GM12878 (cell line): ENCODE data around the gene NUFIP1. TPM values are rescaled to one million over a fixed set of nuclear protein-coding genes. Genes with fewer than 3 reads are reported as not detected.
A peak's percentile ranks its signal among the peaks of the same experiment; 100 is the strongest.

Source experiments
- ATAC-seq: fragments of 200-7000 bp; cut with Tn5 transposase; 3 replicates; pipeline ENCODE4 v1.9.1; 2020; ENCODE audit warnings: mild to moderate bottlenecking, moderate library complexity
- BruUV-seq: library from RNA; stranded (reverse); fragments of 400-500 nt; replicated peaks from 2 replicates; lab custom pipeline; 2021; lab: Mats Ljungman, UMichigan
- CTCF ChIA-PET: fragments of 300-600 bp; sonication (Branson Sonifier 250); formaldehyde crosslinking; extraction: SDS; loops from one replicate; lab custom pipeline; 2021; ENCODE audit warnings: inconsistent platforms; lab: Yijun Ruan, JAX
- POLR2A ChIA-PET: fragments of 350-600 bp; formaldehyde crosslinking; extraction: SDS; loops from one replicate; lab custom pipeline; 2021; ENCODE audit warnings: inconsistent platforms; lab: Charles Lee
- RAD21 ChIA-PET: fragments of 300-600 bp; sonication (Branson Sonifier 250); formaldehyde crosslinking; loops from one replicate; lab custom pipeline; 2023; ENCODE audit warnings: antibody characterized with exemption; ENCODE audit not compliant: unreplicated experiment; lab: Charles Lee
- SMC1A ChIA-PET: fragments of 300-600 bp; sonication (Branson Sonifier 250); formaldehyde crosslinking; loops from one replicate; lab custom pipeline; 2023; ENCODE audit not compliant: unreplicated experiment, uncharacterized antibody; lab: Charles Lee
- DNase-seq: peaks from one replicate; pipeline ENCODE4 v3.0.0-alpha.2; 2011; ENCODE audit warnings: low read depth, low spot score
- FAIRE-seq: peaks from 3 replicates; lab custom pipeline; 2011; peaks lifted over from hg19 to GRCh38; lab: Jason Lieb, UNC
- H2AFZ ChIP-seq: 2 replicates; pipeline ENCODE4 v1.6.0; 2011; ENCODE audit warnings: low read depth, low read length, control low read depth; ENCODE audit not compliant: control insufficient read depth
- H3K27ac ChIP-seq: 2 replicates; pipeline ENCODE4 v1.5.1; 2011; ENCODE audit warnings: control low read depth; ENCODE audit not compliant: control insufficient read depth, insufficient read depth
- H3K27me3 ChIP-seq, 2 experiments: replicated peaks in 1 of 2; 2 replicates each; pipeline versions ENCODE4 v1.6.0 to v1.6.1; 2011; ENCODE audit warnings: low read length in 1 of 2; ENCODE audit not compliant: control insufficient read depth in 2 of 2, insufficient read depth in 2 of 2
- H3K36me3 ChIP-seq, 2 experiments: 2 replicates each; pipeline ENCODE4 v1.5.1; 2011; ENCODE audit warnings: low read length in 1 of 2; ENCODE audit not compliant: control insufficient read depth in 2 of 2, insufficient read depth in 2 of 2
- H3K4me1 ChIP-seq: 2 replicates; pipeline ENCODE4 v1.6.1; 2011; ENCODE audit warnings: mild to moderate bottlenecking, low read length, moderate library complexity, mixed read lengths; ENCODE audit not compliant: control insufficient read depth, insufficient read depth
- H3K4me2 ChIP-seq: 2 replicates; pipeline ENCODE4 v1.6.0; 2011; ENCODE audit warnings: control low read depth; ENCODE audit not compliant: control insufficient read depth, insufficient read depth
- H3K4me3 ChIP-seq: fragments of 200-600 bp; sonication (generic); 2 replicates; pipeline ENCODE4 v1.5.1; 2016
- H3K79me2 ChIP-seq: 2 replicates; pipeline ENCODE4 v1.6.0; 2011; ENCODE audit warnings: low read length; ENCODE audit not compliant: control insufficient read depth, insufficient read depth
- H3K9ac ChIP-seq: 2 replicates; pipeline ENCODE4 v1.8.0; 2011; ENCODE audit warnings: low read length, control low read depth, mixed read lengths; ENCODE audit not compliant: control insufficient read depth, insufficient read depth
- H3K9me3 ChIP-seq: replicated peaks from 3 replicates; pipeline ENCODE4 v1.5.1; 2011; ENCODE audit warnings: mild to moderate bottlenecking, low read length; ENCODE audit not compliant: control insufficient read depth, insufficient read depth
- H4K20me1 ChIP-seq: 2 replicates; pipeline ENCODE4 v1.6.0; 2011; ENCODE audit not compliant: control insufficient read depth, insufficient read depth
- ATF3 ChIP-seq: IDR thresholded peaks from 2 replicates; pipeline ENCODE4 v1.6.1; 2011; ENCODE audit warnings: low read depth, mild to moderate bottlenecking, low read length, moderate library complexity, borderline replicate concordance; ENCODE audit errors: extremely low read depth
- ATF7 ChIP-seq: fragments of 450-650 bp; IDR thresholded peaks from 2 replicates; pipeline ENCODE4 v1.6.1; 2016; ENCODE audit warnings: low read depth, mild to moderate bottlenecking
- EED ChIP-seq: sonication (generic); IDR thresholded peaks from 2 replicates; pipeline ENCODE4 v1.6.1; 2016; ENCODE audit warnings: antibody characterized with exemption, low read depth
- PAX5 ChIP-seq: IDR thresholded peaks from 2 replicates; pipeline ENCODE4 v1.6.1; 2011; ENCODE audit warnings: low read depth, low read length, borderline replicate concordance
- RUNX3 ChIP-seq: IDR thresholded peaks from 2 replicates; pipeline ENCODE4 v1.6.1; 2012; ENCODE audit warnings: low read length, inconsistent platforms
- ZBED1 ChIP-seq: IDR thresholded peaks from 2 replicates; pipeline ENCODE4 v1.6.1; 2016; ENCODE audit warnings: borderline replicate concordance
- ZNF384 ChIP-seq: IDR thresholded peaks from 2 replicates; pipeline ENCODE4 v1.6.1; 2012; ENCODE audit warnings: low read depth, mild to moderate bottlenecking, low read length, improper control_type of control experiment, borderline replicate concordance
- ZNF592 ChIP-seq: fragments of 450-650 bp; IDR thresholded peaks from 2 replicates; pipeline ENCODE4 v1.6.1; 2017; ENCODE audit warnings: mild to moderate bottlenecking, moderate library complexity
- WGBS: methylation state at CpG from one replicate; pipeline ENCODE4 v1.1.6; 2016; ENCODE audit warnings: low lambda C conversion rate; ENCODE audit not compliant: insufficient replicate concordance, insufficient coverage; ENCODE audit errors: missing lambda C conversion rate; 5-methylcytosine and 5-hydroxymethylcytosine counted together
- in situ Hi-C: fragments of 300-500 bp; cut with MboI; formaldehyde crosslinking; loops from 9 replicates; pipeline ENCODE4 v1.14.3; 2018; ENCODE audit warnings: mixed read lengths
- intact Hi-C: fragments of 100-400 bp; cut with micrococcal nuclease; formaldehyde crosslinking; loops from one replicate; pipeline ENCODE4 v1.14.2; 2022; ENCODE audit not compliant: unreplicated experiment
- polyA plus RNA-seq, 11 experiments: library from polyadenylated mRNA; depleted of rRNA in 4 of 11; unstranded in 6 of 11; stranded (reverse) in 5 of 11; fragments of >200 nt; fragmentation: Nextera tagmentation in 4 of 11; fragmentation: Illumina TruSeq in 1 of 11; extraction: Ambion mirVana in 4 of 11; extraction: Trizol in 1 of 11; gene quantifications; 1 replicate in 1 of 11; 2 replicates in 10 of 11; pipeline versions ENCODE4 v1.2.1 to v1.2.3, GENCODE V29; 2011 to 2016; ENCODE audit warnings: inconsistent platforms in 2 of 11, missing spikeins in 2 of 11, low read depth in 1 of 11
- total RNA-seq, 4 experiments: library from RNA; depleted of rRNA in 3 of 4; stranded (reverse); fragments of >200 nt in 3 of 4; fragmentation: Illumina TruSeq in 1 of 4; extraction: Trizol in 1 of 4; gene quantifications; 2 replicates each; pipeline versions ENCODE4 v1.2.1 to v1.2.3, GENCODE V29; 2013 to 2021

The NUFIP1 gene
- total and polyA plus RNA-seq, 10 of the 15 experiments (the other 5 are each of a cell fraction or from before 2014, with no cell fraction given), result 2.5 to 11.2 (median 7.0) TPM

- TF ChIP-seq EED (no peak), ZNF592 (no peak), ATF3 (no peak), PAX5 (no peak)
Observed at GRCh38 chr13:44936246-44936645, 53.0 kb downstream of the NUFIP1 start (continued).

GRCh38 chr13:44934724-44935123, 54.5 kb downstream of the NUFIP1 start:
- intact Hi-C loops (no loop called here), in situ Hi-C loops (loop anchor here (10.0 kb wide), 1 partner anchor 60 kb away; no protein-coding TSS in a partner anchor)
- ATAC-seq (peak; percentile 68), DNase-seq (peak; percentile 5)
- H3K4me2 ChIP-seq, result no peak overlapping the region
- no peaks in the 10 kb centered on the region for H3K4me1 ChIP-seq
- no peaks in the 10 kb centered on the region for H3K36me3 ChIP-seq
- CTCF ChIA-PET, result interaction anchor here (2.2 kb wide), 1 partner anchor 16 kb away, joined by 9 read pairs; no protein-coding TSS in a partner anchor
- no peaks in the 10 kb centered on the region for H3K27me3 ChIP-seq
- BruUV-seq, result no TSS peak
- H3K79me2 ChIP-seq, result no peaks in the 10 kb centered on the region
- H4K20me1 ChIP-seq, result no peaks in the 10 kb centered on the region
- no peaks in the 10 kb centered on the region for H3K9me3 ChIP-seq
- no peak overlapping the region for H3K27ac ChIP-seq
- H3K4me3 ChIP-seq, result no peak overlapping the region
- RAD21 ChIA-PET, result interaction anchor here (0.8 kb wide), 1 partner anchor 114 kb away, joined by 3 read pairs; no protein-coding TSS in a partner anchor
- SMC1A ChIA-PET, result no interaction called here
- POLR2A ChIA-PET, result interaction anchor here (0.7 kb wide), 1 partner anchor 23 kb away, joined by 6 read pairs; no protein-coding TSS in a partner anchor
- H2AFZ ChIP-seq, result no peak overlapping the region
- no peak overlapping the region for H3K9ac ChIP-seq
- WGBS, result 8% methylated on average over 1 of the region's 1 CpG
- TF ChIP-seq RUNX3 (peak; percentile 63), ZNF384 (peak; percentile 51; the same call in 1 of the 2 replicates), ATF7 (peak; percentile 12; the same call in 1 of the 2 replicates), ZBED1 (no peak)
- TF ChIP-seq, all 136 proteins: peak for 3
- no peak for FAIRE-seq
